HEK293 (cell line): ENCODE results near the gene TYMS.

Experiments used
- BCL11A ChIP-seq: fragments of 450-650 bp; formaldehyde crosslinking; IDR thresholded peaks from 2 replicates; pipeline ENCODE4 v1.5.1; 2016; ENCODE audit warnings: low read depth, missing biosample characterization, missing genetic modification characterization
- BCL6B ChIP-seq: fragments of 450-650 bp; formaldehyde crosslinking; IDR thresholded peaks from 2 replicates; pipeline ENCODE4 v1.5.1; 2017; ENCODE audit warnings: missing biosample characterization, missing genetic modification characterization
- IKZF3 ChIP-seq: fragments of 450-650 bp; IDR thresholded peaks from 2 replicates; pipeline ENCODE4 v1.5.0; 2018; ENCODE audit warnings: missing biosample characterization, mild to moderate bottlenecking, missing genetic modification characterization, moderate library complexity
- KLF17 ChIP-seq: fragments of 450-650 bp; formaldehyde crosslinking; IDR thresholded peaks from 2 replicates; pipeline ENCODE4 v1.5.1; 2016; ENCODE audit warnings: missing biosample characterization, missing genetic modification characterization
- KLF9 ChIP-seq: fragments of 450-650 bp; formaldehyde crosslinking; IDR thresholded peaks from 2 replicates; pipeline ENCODE4 v1.5.1; 2016; ENCODE audit warnings: missing biosample characterization, missing genetic modification characterization, low read depth
- TRIM28 ChIP-seq: IDR thresholded peaks from 2 replicates; pipeline ENCODE4 v1.6.1; 2011; ENCODE audit warnings: low read length, control low read depth, borderline replicate concordance
- ZBTB10 ChIP-seq: fragments of 450-650 bp; formaldehyde crosslinking; IDR thresholded peaks from 2 replicates; pipeline ENCODE4 v1.5.1; 2016; ENCODE audit warnings: missing biosample characterization, missing genetic modification characterization
- ZNF140 ChIP-seq: fragments of 450-650 bp; formaldehyde crosslinking; IDR thresholded peaks from 2 replicates; pipeline ENCODE4 v1.5.1; 2016; ENCODE audit warnings: missing biosample characterization, missing genetic modification characterization
- ZNF174 ChIP-seq: fragments of 450-650 bp; formaldehyde crosslinking; IDR thresholded peaks from 2 replicates; pipeline ENCODE4 v1.5.0; 2017; ENCODE audit warnings: missing biosample characterization, mild to moderate bottlenecking, missing genetic modification characterization
- ZNF19 ChIP-seq: fragments of 450-650 bp; formaldehyde crosslinking; IDR thresholded peaks from 2 replicates; pipeline ENCODE4; 2016; ENCODE audit warnings: missing biosample characterization, missing genetic modification characterization, low read depth
- ZNF214 ChIP-seq: fragments of 450-650 bp; formaldehyde crosslinking; IDR thresholded peaks from 2 replicates; pipeline ENCODE4 v1.5.1; 2017; ENCODE audit warnings: missing biosample characterization, mild to moderate bottlenecking, missing genetic modification characterization, borderline replicate concordance
- ZNF335 ChIP-seq: fragments of 450-650 bp; formaldehyde crosslinking; conservative IDR thresholded peaks from 2 replicates; pipeline ENCODE4 v1.5.1; 2016; ENCODE audit warnings: missing biosample characterization, missing genetic modification characterization
- ZNF394 ChIP-seq: fragments of 450-650 bp; formaldehyde crosslinking; IDR thresholded peaks from 2 replicates; pipeline ENCODE4 v1.5.1; 2016; ENCODE audit warnings: missing biosample characterization, missing genetic modification characterization, mild to moderate bottlenecking, moderate library complexity, borderline replicate concordance
- ZNF488 ChIP-seq: fragments of 450-650 bp; formaldehyde crosslinking; IDR thresholded peaks from 2 replicates; pipeline ENCODE4 v1.5.1; 2016; ENCODE audit warnings: missing biosample characterization, missing genetic modification characterization
- ZNF510 ChIP-seq: fragments of 450-650 bp; formaldehyde crosslinking; IDR thresholded peaks from 2 replicates; pipeline ENCODE4 v1.5.1; 2018; ENCODE audit warnings: mild to moderate bottlenecking, missing genetic modification characterization, missing biosample characterization; ENCODE audit not compliant: insufficient replicate concordance
- ZNF521 ChIP-seq: fragments of 450-650 bp; formaldehyde crosslinking; IDR thresholded peaks from 2 replicates; pipeline ENCODE4 v1.5.1; 2017; ENCODE audit warnings: missing biosample characterization, mild to moderate bottlenecking, missing genetic modification characterization
- ZNF549 ChIP-seq: fragments of 450-650 bp; IDR thresholded peaks from 2 replicates; pipeline ENCODE4 v1.5.1; 2018; ENCODE audit warnings: missing biosample characterization, missing genetic modification characterization, mild to moderate bottlenecking, inconsistent platforms, moderate library complexity
- ZNF654 ChIP-seq: fragments of 450-650 bp; formaldehyde crosslinking; IDR thresholded peaks from 2 replicates; pipeline ENCODE4 v1.5.1; 2016; ENCODE audit warnings: low read depth, missing biosample characterization, missing genetic modification characterization
- ZNF830 ChIP-seq: fragments of 450-650 bp; IDR thresholded peaks from 2 replicates; pipeline ENCODE4 v1.5.0; 2018; ENCODE audit warnings: missing biosample characterization, missing genetic modification characterization, low read depth, mild to moderate bottlenecking, moderate library complexity
- ZNF837 ChIP-seq: fragments of 450-650 bp; formaldehyde crosslinking; IDR thresholded peaks from 2 replicates; pipeline ENCODE4 v1.5.1; 2016; ENCODE audit warnings: missing biosample characterization, missing genetic modification characterization
- ZSCAN30 ChIP-seq: fragments of 450-650 bp; IDR thresholded peaks from 2 replicates; pipeline ENCODE4 v1.5.1; 2018; ENCODE audit warnings: missing biosample characterization, mild to moderate bottlenecking, missing genetic modification characterization, moderate library complexity
- TF ChIP-seq, protein P1 (sequence below): fragments of 450-650 bp; formaldehyde crosslinking; IDR thresholded peaks from 2 replicates; pipeline ENCODE4 v1.5.1; 2017; ENCODE audit warnings: missing biosample characterization, missing genetic modification characterization
- TF ChIP-seq, protein P2 (sequence below): fragments of 450-650 bp; formaldehyde crosslinking; IDR thresholded peaks from 2 replicates; pipeline ENCODE4 v1.5.1; 2016; ENCODE audit warnings: missing biosample characterization, missing genetic modification characterization, low read depth
- TF ChIP-seq, protein P3 (sequence below): fragments of 450-650 bp; formaldehyde crosslinking; IDR thresholded peaks from 2 replicates; pipeline ENCODE4 v1.5.1; 2016; ENCODE audit warnings: missing biosample characterization, missing genetic modification characterization

The TYMS gene

GRCh38 chr18:657311-658000 is at the start of gene TYMS (continued):
- TF ChIP-seq ZBTB10 (tag by site-specific recombination) (peak; percentile 83), ZNF19 (tag by site-specific recombination) (no peak), BCL11A (tag by site-specific recombination) (no peak), ZSCAN30 (tag by site-specific recombination) (peak; percentile 95), ZNF140 (tag by site-specific recombination) (no peak), KLF9 (tag by site-specific recombination) (peak; percentile 76), BCL6B (tag by site-specific recombination) (no peak), ZNF488 (no peak), ZNF394 (tag by site-specific recombination) (peak; percentile 26; the same call in 1 of the 2 replicates), ZNF521 (tag by site-specific recombination) (no peak), ZNF654 (tag by site-specific recombination) (no peak), IKZF3 (tag by site-specific recombination) (peak; percentile 91), ZNF335 (tag by site-specific recombination) (peak; percentile 45; the same call in 1 of the 2 replicates), ZNF510 (tag by site-specific recombination) (no peak), TRIM28 (no peak), KLF17 (no peak), ZNF837 (tag by site-specific recombination) (no peak), ZNF830 (tag by site-specific recombination) (no peak), ZNF214 (tag by site-specific recombination) (no peak), ZNF549 (no peak), ZNF174 (no peak)
- TF ChIP-seq, protein P1, sequence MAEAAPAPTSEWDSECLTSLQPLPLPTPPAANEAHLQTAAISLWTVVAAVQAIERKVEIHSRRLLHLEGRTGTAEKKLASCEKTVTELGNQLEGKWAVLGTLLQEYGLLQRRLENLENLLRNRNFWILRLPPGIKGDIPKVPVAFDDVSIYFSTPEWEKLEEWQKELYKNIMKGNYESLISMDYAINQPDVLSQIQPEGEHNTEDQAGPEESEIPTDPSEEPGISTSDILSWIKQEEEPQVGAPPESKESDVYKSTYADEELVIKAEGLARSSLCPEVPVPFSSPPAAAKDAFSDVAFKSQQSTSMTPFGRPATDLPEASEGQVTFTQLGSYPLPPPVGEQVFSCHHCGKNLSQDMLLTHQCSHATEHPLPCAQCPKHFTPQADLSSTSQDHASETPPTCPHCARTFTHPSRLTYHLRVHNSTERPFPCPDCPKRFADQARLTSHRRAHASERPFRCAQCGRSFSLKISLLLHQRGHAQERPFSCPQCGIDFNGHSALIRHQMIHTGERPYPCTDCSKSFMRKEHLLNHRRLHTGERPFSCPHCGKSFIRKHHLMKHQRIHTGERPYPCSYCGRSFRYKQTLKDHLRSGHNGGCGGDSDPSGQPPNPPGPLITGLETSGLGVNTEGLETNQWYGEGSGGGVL (tag by site-specific recombination) = no peak
- TF ChIP-seq, protein P2, sequence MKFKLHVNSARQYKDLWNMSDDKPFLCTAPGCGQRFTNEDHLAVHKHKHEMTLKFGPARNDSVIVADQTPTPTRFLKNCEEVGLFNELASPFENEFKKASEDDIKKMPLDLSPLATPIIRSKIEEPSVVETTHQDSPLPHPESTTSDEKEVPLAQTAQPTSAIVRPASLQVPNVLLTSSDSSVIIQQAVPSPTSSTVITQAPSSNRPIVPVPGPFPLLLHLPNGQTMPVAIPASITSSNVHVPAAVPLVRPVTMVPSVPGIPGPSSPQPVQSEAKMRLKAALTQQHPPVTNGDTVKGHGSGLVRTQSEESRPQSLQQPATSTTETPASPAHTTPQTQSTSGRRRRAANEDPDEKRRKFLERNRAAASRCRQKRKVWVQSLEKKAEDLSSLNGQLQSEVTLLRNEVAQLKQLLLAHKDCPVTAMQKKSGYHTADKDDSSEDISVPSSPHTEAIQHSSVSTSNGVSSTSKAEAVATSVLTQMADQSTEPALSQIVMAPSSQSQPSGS (tag by site-specific recombination) = no peak
- TF ChIP-seq, protein P3, sequence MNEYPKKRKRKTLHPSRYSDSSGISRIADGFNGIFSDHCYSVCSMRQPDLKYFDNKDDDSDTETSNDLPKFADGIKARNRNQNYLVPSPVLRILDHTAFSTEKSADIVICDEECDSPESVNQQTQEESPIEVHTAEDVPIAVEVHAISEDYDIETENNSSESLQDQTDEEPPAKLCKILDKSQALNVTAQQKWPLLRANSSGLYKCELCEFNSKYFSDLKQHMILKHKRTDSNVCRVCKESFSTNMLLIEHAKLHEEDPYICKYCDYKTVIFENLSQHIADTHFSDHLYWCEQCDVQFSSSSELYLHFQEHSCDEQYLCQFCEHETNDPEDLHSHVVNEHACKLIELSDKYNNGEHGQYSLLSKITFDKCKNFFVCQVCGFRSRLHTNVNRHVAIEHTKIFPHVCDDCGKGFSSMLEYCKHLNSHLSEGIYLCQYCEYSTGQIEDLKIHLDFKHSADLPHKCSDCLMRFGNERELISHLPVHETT (tag by site-specific recombination) = 0 out of 2 replicates have a peak, but pooled peaks have one; percentile 18
